GM18858 (cell line): ENCODE measurements around the gene GLT1D1.

ENCODE experiments used
- ATAC-seq: cut with Tn5 transposase; IDR thresholded peaks from one replicate; pipeline ENCODE4 v1.9.1; 2021; ENCODE audit not compliant: unreplicated experiment

Gene GLT1D1

DNA sequence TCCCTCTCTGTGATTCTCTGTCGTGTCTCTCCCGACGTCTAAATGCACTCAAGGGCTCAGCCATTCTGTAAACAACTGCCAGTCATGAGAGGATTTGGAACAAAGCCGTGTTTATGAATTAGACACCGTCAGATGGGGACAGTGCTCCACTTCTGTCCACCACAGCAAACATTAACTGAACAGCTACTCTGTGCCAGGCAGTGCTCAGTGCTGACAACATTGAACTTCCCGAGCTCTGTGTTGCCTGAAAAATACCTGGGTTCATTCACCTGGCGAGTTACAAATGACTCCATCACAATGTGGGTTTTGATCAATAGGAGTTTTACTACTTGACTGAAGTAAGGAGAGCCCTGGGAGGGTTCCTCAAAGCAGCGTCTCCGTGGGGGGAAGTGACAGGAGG lies 139.3 kb downstream of the GLT1D1 start:
- ATAC-seq = no peak

DNA sequence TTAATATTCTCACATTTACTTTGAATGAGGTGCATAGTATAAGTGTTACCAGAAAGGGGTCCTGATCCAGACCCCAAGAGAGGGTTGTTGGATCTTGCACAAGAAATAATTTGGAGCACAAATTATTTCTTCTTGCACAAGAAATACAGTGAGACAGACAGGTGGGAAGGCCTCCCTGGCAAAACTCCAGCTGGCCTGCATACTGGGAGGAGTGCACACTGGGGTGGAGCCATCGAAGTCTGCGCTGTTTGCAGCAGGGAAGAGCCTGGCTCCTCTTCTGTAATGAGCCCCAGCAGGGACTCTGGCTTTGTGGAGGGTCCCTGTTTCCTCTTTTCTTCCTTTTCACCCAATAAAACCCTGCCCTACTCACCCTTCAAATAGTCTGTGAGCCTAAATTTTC lies 141.6 kb downstream of the GLT1D1 start:
- no peak for ATAC-seq

DNA sequence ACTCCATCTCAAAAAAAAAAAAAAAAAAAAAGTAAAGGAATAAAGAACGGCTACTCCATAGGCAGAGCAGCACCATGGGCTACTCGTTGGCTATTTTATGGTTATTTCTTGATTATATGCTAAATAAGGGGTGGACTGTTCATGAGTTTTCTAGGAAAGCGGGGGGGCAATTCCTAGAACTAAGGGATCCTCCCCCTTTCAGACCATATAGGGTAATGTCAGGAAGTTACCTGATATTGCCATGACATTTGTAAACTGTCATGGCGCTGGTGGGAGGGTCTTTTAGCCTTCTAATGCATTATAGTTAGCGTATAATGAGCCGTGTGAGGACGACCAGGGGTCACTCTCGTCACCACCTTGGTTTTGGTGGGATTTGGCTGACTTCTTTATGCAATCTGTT lies 142.3 kb downstream of the GLT1D1 start:
- ATAC-seq = no peak

DNA sequence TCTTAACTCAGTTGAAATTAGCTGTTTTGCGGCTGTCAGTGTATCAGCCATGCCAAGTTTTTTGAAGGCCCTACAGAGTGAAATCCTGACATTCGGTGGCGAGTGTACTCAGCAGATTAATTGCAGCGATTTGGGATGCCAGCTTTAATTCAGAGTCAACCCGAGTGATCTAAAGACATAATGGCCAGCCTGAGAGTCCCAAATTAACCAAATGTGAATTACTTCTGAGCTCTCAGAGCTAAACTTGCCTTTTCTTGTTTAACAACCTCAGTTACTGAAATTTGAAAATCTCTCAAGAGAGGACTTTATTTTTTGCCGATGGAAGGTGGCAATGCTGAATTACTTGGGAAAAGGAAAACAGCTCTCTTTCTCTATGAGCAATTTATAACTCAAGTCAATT lies 148.5 kb downstream of the GLT1D1 start:
- ATAC-seq = no peak

DNA sequence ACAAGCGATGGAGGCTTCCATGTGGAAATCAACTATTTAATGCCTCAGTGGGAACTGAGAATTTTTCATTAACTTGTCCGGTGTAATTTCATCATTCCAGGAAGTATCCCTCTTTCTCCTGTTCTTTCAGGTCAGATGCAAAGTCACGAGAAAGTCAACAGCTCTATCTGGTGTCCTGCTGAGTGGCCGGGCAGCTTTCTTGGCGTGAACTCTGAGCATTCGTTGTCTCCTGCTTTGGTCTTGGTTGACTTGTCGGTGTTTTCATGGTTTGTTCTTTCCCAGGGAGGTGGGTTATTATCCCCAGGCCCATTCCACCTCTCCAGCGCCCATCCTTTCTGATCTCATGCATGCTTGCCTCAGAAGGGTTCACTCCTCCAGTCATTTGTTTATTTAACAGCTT lies 149.1 kb downstream of the GLT1D1 start:
- ATAC-seq = no peak

DNA sequence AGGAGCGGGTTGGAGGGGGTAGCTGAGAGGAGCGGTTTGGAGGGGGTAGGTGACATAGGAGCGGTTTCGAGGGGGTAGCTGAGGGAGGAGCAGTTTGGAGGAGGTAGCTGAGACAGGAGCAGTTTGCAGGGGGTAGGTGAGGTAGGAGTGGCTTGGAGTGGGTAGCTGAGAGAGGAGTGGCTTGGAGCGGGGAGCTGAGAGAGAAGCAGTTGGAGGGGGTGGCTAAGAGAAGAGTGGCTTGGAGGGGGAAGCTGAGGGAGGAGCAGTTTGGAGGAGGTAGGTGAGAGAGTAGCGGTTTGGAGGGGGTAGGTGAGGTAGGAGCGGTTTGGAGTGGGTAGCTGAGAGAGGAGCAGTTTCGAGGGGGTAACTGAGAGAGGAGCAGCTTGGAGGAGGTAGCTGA lies 152.1 kb downstream of the GLT1D1 start:
- no peak for ATAC-seq

DNA sequence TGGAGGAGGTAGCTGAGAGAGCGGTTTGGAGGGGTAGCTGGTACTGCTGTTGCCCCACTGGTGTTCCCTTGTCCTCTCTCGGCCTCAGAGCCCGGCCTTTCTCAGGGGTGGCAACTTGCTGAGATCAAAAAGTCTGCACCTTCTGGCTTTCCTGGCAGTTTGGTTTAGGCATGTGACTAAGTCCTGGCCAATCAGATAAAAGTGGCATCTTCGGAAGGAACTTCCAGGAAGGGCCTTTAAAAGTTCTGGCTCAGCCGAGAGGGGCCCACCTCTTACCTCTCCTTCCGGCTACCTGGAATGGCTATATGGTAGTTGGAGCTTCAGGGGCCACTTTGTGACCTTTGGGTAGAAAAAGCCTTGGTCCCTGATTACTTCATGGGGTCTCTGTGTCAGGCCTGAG lies 152.6 kb downstream of the GLT1D1 start:
- no peak for ATAC-seq

DNA sequence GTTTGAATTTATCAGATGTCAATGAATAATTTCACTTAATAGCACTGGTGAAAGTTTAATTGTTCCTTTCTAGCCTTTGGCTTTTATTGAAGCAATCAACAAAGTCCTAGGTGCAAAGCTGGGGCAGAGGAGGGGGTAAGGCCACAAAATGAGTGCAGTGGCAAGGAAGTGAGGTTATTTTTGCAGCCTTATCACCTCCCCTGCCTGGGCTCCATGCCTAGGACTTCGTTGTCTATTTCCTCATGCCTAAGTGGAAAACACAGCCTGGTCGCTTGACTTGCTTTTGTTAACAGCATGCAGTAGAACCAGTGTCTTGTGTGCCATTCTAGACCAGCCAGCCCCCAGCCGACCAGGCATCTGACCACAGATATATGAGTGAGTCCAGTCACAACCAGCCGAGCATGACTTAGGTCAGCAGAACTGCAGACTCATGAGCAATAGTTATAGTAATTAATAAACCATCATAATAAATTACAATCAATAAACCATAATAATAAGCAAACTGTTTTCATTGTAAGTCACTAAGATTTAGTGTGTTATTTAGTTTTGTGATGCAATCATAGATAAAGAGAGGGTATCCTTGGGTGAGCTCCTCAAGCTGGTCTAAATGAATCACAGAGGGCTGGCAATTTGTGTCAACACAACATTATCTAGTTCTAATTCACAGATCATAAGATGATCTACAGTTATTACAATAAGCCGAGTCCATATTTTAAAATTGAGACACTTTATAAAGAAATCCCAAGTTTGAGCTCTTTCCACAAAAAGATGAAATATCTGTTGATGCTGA lies 156.8 kb downstream of the GLT1D1 start:
- no peak for ATAC-seq

DNA sequence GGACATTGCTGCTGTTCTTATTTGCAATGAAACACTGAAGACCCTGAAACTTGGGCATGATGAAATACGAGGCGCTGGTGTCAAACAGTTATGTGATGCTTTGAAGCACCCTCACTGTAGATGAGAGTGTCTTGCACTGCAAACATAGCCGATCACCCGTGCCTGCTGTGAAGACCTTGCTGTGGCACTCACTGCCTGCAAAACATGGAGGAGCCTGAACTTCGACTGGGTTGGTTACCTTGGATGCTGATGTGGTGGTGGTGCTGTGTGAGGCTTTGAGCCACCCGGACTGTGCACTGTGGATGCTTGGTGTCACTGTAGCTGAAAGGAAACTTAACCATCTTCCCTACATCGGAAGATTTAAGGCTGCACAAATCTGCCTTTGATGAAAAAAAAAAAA lies 162.9 kb downstream of the GLT1D1 start:
- ATAC-seq = no peak

DNA sequence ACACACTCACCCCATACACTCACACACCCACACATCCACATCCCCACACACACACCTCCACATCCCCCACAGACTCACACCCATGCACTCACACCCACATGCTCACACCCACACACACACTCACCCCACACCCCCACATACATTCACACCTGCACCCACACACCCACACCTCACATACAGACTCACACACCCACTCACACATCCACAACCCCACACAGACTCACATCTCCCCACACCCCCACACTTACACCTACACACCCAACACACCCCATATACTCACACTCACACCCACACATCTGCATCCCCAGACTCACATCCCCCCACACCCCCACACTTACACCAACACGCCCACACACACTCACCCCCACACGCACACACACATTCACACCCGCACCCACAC lies 171.8 kb downstream of the GLT1D1 start:
- no peak for ATAC-seq

DNA sequence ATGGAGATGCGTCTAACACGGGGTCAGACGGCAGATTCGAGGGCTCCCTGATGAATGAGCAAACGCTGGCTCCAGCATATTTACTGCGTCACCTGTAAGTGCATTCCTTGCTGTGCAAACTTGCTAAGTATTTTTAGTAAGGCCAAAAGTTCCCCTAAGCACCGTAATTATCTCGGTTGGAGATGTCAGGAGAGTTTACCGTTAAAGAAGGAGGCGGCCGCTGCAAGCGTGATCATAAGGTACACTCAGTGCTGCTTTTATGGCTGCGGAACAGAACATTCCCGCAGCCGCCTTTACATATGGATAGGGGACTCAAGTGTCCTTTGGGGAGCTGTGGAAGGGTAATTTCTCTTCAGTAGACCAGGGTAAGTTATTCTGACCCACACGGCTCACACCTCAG lies 175.6 kb downstream of the GLT1D1 start:
- no peak for ATAC-seq
